ENCODE data around the gene CCL28.
"Not testable (repeated sequence)": the region's sequence is repeated elsewhere in the genome, so short reads cannot be mapped to it uniquely, and the experiment has no call there.

The CCL28 gene

GRCh38 chr5:43409809-43410271 is 2.4 kb downstream of the CCL28 start:
- no peak for DNase-seq

- not testable (repeated sequence) for DNase-seq
Measured at GRCh38 chr5:43402524-43403066, 9.6 kb downstream of the CCL28 start.

DNA sequence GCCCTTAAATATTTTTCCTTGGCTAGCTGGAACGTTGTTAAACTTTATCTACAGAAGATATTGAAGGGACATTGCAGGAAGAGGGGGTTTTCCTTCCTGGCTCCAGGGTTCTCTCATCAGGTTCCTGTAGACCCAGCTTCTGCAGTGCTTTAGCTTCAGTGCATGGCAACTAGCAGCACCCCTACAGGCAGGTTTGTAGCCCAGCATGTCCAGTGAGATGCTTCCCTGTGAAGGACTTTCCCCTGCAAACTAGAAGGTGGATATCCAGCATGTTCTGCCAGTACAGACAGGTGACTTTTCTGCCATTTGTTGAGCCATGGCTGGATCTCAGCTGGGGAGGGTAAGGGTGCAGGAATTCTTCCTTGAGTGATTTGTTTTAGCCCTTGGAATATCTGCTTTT is 10.4 kb downstream of the CCL28 start:
- no peak for DNase-seq

GRCh38 chr5:43400082-43400481 is 12.1 kb downstream of the CCL28 start:
- no peak for DNase-seq

GRCh38 chr5:43396762-43397304 is 15.4 kb downstream of the CCL28 start:
- peak; percentile 42 to 55 for DNase-seq

DNA sequence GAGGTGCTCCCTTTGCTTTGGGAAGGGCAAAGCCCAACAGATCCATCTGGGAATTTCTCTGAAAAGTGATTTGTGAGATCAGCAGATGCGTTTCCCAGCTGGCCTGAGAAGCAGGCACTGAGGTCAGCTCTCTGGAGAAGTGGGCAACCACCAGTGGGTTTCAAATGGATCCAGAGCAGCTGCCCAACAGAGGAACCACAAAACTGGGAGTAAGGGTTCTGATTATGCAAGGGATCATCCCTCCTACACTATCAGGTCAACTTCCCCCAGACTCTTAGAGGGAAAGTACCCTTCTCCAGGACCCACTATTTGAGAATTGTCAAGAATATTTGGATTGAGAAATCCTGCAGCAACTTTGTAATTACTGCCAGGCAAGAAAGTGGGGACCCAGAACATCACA is 21.7 kb downstream of the CCL28 start:
- no peak for DNase-seq

DNA sequence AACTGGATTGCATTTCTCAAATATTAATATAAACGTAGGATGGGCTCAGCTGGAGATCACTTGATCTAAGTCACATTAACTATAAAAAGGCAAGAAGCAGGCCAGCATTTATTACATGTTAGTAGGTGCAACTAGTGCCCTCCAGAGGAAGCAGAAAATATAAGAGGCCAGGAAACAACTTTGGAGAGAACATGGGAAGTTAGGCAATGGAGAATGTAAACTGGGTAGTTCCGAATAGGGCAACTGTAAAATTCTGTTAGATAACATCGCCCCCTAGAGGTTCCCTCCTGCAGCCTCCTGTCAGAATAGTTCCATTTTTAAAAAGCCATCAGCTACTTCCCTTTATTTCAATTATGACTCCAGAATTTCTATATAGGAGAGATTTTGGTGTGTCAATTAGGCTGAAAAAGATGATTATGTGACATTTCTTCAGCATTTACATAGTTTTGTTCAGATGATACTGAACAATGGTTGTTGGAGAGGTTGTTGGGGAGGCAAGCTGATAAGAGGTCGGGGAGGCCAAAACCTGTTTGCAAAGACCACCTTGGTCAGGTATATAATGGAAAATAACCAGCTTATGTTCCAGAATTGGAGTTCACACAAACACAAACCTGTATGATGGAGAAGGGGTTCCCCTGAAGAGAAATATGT is 22.4 kb downstream of the CCL28 start:
- peak; percentile 26 to 33 for DNase-seq

- no peak for DNase-seq
Measured at GRCh38 chr5:43386960-43387362, 25.2 kb downstream of the CCL28 start.

DNA sequence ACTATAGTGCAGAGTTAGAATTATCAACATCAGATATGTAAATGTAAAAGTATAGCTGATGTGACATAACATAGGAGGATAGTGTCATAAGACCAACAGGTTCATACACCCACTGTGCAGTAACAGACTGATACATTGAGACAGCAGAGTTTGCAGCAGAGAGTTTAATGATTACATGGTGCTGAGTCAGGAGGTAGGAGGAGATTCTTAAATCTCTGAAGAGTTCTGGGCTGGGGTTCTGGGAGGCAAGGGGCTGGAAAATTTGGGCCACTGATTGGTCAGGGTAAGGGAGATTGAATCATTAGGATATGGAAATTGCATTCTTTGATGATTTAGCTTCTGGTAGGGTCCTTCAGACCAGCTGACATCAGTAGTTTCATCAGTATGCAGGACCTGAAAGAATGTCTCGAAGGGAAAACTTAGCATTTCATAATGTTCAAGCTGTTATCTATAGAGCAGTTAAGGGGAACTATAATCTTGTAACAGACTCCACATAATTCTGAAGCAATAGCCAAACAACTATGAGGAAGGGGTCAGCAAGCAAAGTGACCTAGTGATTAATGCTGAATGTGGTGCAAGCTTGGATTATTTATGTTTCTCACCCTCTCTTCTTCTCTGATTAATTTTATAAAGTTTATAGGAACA is 35.6 kb downstream of the CCL28 start:
- DNase-seq: no peak

GRCh38 chr5:43371821-43372220 is 40.4 kb downstream of the CCL28 start:
- no peak for DNase-seq

DNA sequence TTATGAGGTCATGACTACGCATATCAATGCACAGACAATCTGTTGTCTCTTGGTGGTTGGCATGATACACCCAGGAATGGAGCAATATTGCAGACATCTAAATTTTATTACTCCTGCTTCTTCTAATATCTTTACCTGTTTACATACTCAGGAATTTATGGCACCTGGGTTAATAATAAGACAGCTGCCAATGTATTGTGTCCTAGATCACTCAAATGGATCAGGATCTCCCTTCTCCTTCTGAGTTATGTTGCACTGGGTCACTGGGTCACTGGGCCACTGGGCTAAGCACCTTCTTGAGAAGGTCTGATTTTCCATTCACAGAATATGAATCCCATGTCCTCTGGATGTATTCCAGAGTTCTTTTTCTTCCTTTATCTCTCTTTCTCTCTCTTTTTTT is 41.8 kb downstream of the CCL28 start:
- DNase-seq: no peak

- DNase-seq: no peak
Measured at GRCh38 chr5:43369651-43370050, 42.5 kb downstream of the CCL28 start.

DNA sequence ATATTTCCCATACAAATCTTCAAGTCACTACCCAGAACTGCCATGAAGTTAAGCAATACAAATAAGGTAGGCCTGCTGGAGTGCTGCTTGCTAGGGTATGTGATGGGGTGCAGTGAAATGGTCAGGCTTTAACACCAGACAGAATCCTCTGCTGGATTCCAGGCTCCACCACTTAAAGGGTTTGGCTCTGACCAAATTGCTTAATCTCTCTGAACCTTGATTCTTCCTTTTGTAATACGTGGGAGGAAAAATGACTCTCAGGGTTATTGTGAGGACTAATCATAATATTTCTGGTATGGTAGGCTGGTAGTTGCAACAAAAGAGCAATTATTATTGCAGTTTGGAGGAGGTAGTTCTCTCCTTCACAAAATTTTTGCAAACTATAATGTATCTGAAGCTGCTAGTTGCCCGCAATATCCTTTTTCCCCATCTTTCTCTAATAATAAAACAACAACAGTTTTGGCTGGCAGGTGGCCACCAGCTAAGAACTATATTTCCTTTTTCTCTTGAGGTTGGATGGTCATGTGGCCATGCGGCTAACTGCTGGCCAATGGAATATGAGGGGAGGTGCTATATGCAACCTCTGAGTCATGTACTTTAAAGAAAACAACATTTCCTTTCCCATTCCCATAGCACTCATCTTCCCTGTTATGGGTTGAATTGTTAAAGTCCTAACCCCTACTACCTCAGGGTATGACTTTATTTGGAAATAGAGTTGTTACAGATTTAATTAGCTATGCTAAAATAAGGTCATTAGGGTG is 44.1 kb downstream of the CCL28 start:
- no peak for DNase-seq

DNA sequence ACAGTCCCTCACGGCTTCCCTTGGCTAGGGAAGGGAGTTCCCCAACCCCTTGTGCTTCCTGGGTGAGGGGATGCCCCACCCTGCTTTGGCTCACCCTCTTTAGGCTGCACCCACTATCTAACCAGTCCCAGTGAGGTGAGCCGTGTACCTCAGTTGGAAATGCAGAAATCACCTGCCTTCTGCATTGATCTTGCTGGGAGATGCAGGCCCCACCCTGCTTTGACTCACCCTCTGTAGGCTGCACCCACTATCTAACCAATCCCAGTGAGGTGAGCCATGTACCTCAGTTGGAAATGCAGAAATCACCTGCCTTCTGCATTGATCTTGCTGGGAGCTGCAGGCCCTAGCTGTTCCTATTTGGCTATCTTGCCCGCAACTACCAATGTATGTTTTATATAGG is 44.7 kb downstream of the CCL28 start:
- DNase-seq: no peak

- not testable (repeated sequence) for DNase-seq
Measured at GRCh38 chr5:43366680-43367246, 45.4 kb downstream of the CCL28 start.

DNA sequence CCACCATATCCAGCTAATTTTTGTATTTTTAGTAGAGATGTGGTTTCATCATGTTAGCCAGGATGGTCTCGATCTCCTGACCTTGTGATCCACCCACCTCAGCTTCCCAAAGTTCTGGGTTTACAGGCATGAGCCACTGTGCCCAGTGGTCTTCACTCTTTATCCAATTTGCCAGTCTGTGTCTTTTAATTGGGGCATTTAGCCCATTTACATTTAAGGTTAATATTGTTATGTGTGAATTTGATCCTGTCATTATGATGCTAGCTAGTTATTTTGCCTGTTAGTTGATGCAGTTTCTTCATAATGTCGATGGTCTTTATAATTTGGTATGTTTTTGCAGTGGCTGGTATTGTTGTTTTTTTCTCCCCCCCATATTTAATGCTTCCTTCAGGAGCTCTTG is 47.0 kb downstream of the CCL28 start:
- not testable (repeated sequence) for DNase-seq

DNA sequence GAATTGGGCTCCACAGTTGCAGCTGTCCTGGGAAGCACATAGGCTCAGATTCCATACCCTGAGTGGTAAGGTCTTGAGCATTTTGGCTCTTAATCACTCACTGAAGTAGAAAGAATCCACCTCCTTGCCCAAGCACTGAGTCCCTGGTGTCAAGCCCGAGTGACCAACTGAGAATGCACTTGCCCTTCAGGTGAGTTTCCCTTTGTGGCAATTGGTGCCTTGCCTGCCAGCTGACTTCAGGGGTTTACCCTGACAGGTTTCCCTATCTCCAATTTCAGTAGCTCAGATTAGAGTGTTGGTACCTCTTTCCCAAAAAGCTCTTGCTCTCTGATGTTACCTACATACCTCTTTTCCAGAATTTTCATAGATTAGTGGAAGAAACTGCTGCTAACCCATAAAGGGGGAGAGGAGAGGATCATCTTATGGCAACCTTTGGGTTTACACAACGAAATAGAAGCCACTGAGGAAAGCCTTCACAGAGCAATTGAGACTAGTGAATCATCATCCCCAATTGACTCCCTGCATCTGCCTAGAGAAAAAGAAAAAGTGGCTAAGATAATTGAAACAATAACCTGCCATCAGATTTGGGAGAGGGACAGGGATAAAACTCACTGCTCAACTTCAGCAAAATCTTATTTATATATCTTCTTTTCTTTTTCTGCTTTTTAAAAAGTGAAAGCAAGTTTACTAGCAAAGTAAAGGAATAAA is 48.6 kb downstream of the CCL28 start:
- DNase-seq: no peak

DNA sequence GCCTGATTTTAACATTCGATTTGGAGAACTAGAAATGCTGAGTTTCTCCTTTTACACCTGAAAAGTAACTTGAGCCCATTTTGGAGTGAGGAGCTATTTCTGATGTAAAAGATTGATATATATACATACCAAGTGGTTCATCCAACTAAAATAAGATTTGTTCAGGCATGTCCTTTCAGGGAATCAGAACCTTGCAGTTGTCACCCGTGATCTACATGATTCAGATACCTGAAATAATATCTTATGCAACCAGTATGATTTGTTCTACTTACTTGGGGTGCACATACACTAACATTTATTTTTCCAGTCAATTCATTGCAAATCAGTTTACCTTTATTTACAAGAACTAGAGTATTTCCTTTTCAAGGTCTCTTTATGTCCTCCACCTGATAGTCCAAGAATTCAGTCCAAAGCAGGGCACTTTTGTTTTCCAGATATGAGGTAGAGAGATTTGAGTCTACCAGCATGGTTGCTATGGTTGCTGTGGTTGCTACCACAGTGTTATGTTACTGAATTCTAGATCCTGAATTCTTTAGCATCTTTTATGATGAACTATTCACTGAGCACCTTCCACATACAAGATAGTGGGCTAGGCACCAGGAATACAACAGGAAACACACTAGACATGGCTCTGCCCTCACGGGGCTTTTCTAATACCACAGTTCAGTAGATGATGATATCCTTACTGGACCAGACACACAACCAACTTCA is 49.3 kb downstream of the CCL28 start:
- DNase-seq: no peak

DNA sequence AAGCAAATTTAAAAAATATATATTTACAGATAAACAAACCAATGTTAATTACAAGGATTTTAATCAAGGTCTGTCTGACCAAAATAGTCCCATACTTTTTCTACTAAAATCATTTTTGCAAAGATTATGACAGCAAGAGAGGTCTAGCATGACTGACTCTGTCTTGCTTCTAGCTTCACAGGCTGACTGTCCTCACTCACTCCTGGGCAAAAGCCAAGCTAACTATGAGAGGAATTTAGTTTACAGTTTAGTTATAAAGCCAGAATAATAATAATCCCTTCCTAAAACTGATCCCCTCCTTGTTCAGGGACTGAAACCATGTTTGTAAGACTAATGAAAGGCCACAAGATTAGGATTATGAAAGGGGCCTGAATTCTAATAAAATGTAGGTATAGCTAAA is 53.5 kb downstream of the CCL28 start:
- DNase-seq: no peak

- no peak for DNase-seq
Measured at GRCh38 chr5:43358301-43358700, 53.9 kb downstream of the CCL28 start.

DNA sequence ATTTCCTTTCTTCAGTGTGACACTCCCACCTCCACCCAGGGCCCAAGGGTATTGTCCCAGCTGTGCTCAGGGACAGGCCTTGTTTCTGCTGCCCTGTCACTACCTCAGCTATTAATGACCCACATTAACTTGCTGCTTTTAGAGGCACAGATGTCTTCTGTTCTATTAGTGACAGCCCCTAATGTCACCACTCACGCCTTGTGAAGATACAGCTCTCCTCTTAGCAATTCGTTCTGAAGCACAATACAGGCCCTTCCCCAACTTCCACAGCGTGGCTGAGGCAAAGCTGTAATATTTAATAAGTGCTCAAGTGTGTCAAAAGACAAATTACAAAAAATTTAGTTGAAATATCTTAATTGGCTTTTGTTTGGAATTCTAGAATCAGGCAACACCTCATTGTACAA is 54.3 kb downstream of the CCL28 start:
- no peak for DNase-seq

DNA sequence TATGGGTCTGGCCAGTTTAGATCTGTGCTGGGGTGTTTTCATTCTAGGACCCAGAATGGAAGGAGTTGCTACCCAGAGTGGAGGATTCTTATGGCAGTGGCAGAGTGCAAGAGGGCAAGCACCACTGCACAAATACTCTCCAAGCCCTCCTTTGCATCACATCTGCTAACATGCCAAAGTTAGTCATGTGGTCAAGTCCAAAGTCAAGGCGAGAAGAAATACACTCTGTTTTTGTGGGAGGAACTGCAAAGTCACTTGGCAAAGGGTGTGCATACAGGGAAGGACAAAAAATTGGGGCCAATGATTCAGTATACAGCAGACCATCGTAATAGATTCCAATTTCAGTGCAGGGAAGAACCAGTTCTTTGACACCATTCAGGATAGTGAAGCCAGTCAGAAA is 55.1 kb downstream of the CCL28 start:
- no peak for DNase-seq
